Measurements from ENCODE around the gene ZRANB3.

- TF ChIP-seq CTCF (IDR thresholded peaks at IDR 0.05; ENCODE audit: poor library complexity) (no peak), EZH2 (IDR thresholded peaks at IDR 0.05; ENCODE audit: borderline replicate concordance) (no peak)
These were observed 312.6 kb downstream of the ZRANB3 start for GRCh38 chr2:135218426-135218825.

Measured in hepatocyte (in vitro differentiated cells).